NCI-H226 (cell line): ENCODE results near the gene SLC35F3.
A peak's percentile ranks its signal among the peaks of the same experiment; 100 is the strongest.

ENCODE experiments used
- DNase-seq: peaks from one replicate; pipeline ENCODE4 v3.0.0-alpha.2; 2015

SLC35F3 gene

DNA sequence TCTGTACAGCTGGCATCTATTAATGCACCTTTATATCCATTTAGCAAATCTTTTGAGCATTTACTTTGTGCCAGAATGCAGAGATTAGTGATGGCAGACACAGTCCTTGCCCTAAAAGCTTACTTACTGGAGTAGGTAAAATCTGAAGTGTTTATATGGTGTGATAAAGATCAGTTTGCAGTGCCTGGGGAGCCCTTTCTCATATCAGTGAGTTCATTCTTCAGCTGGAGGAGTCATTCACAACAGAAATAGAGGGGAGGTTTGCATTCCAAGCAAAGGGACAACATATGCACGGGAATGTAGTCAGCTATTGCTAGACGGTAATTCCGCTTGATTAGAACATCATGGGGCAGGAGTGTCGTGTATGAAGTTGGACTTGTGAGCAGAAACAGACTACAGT is 8.4 kb downstream of the SLC35F3 start:
- no peak for DNase-seq

DNA sequence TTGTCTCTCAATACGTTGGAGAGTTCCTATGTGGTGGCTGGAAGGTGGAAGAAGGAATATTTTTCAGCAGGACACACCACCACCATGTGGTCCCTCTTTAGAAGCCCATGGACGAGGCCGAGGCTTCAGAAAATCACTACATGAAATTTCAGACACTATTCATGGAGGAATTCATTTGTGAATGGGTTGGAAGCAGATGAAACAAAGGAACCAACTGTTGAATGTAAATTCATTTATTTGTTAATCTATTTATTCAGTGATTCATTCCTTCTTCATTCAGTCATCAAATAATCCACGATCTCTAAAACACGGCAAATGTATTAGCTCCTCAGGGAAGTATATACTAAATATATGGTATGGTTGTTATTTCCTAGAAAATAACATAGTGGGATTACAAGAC is 12.2 kb downstream of the SLC35F3 start:
- DNase-seq = no peak

DNA sequence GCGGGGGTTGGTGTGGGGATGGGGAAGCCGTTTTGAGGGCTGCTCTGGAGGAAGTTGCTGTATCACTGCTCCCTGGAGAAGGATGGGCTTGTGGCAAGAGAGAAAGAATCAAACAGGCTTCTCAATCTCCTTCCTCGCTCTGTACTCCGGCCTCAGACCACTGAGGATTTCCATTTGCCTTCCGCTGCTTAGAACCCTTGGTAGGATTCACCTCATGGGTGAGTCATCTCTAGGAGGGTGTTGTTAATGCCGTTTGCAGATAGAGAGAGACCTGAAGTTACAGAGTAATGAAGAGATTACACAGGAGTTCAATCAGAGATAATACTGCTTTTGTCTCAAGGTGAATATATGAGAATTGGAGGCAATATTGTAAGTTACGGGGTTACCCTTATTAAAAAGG is 15.3 kb downstream of the SLC35F3 start:
- DNase-seq = no peak

DNA sequence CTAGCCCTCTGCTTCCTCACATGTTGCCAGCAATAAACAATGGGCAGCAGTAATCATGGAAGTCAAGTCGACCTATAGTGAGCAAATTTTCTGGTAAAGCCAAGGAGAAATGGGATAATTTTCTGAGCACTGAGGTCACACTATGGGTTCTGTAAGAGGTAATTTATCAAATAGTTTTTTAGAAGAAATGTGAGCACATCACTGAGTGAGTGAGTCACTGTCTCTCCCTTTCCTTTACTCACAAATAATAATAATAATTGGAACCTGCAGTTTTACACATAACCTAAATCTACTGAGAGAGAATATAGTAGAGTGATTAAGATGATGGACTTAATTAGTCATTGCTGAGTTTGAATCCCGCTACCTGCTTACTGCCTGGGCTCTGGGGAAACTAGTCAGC is 23.6 kb downstream of the SLC35F3 start:
- no peak for DNase-seq

DNA sequence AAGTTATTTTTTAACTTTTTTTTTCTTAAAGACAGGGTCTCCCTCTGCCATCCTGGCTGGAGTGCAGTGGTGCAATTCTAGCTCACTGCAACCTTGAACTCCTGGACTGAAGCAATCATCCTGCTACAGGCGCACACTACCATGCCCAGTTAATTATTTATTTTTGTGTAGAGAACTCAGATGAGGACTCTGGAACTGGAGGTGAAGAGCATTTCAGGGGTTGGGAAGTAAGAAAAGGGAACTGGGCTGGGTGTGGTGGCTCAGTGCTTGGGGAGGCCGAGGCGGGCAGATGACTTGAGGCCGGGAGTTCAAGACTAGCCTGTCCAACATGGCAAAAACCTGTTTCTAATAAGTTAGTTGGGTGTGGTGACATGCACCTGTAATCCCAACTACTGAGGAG is 28.9 kb downstream of the SLC35F3 start:
- DNase-seq = no peak

DNA sequence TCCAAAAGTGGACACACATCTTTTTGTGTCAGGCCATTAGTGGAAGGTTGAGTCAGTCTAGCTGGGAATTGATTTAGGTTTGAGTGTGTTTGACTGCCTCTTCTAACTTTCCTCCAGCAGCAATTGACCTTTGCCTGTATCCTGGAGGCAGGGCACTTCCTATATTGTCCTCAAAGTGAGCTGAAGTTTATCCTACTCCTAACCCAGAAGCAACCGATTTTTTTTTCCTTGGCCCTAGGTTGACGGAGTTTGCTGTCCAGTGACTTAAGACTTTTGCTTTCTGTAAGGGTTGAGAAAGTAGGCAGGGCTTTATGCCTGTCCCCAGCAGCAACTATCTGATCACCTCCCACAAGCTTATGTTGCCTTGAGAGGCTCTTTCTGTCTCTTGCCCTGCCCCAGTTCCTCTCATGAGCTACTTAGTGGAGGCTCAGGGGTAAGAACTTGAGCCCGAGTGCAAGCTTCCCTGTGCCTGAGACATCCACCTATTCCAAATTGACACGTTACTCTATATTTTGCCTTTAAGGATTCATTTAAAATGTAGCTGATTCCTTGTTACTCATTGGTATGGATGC is 30.9 kb downstream of the SLC35F3 start:
- DNase-seq = no peak

DNA sequence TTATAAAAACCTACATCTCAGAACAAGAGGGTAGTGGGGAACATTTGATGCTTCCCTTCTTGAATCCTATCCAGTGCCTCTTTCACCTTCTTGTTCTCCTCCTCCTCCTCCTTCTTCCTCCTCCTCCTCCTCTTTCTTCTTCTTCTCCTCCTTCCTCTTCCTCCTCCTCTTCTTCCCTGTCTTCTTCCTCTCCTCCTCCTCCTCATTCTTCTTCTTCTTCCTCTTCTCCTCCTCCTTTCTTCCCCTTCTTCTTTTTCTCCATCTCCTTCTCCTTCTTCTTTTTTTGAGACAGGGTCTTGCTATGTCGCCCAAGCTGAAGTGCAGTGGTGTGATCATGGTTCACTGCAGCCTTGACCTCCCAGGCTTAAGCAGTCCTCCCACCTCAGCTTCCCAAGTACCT is 31.9 kb downstream of the SLC35F3 start:
- no peak for DNase-seq

DNA sequence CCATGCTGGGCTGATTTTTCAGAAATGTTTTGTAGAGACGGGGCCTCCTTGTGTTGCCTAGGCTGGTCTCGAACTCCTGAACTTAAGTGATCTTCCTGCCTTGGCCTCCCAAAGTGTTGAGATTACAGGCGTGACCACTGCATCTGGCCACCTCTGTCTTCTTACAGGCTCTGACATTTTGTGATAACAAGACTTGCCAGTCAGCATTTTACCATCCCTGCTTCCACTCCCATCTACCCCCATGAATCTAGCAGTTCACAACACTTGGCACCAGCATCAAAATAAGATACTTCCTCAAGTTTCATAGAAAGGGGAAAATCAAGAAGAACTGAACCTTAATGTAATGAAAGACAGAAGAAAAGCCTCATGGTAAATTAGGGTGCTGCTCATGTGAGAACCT is 32.4 kb downstream of the SLC35F3 start:
- no peak for DNase-seq

DNA sequence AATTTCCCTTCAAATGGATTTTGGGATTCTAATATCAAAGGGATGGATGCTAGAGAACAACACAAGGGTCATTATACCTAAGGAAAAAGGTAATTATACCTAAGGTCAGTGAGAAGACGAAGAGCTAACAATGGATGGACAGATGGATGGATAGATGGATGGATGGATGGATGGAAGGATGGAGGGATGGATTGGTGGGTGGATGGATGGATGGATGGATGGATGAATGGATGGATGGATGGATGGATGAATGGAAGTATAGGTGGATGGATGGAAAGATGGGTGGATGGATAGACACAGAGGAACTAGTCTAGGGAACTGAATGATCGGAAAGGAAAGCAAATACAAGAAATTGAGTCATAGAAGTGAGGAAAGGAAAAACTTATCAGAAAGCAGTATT is 34.0 kb downstream of the SLC35F3 start:
- no peak for DNase-seq

DNA sequence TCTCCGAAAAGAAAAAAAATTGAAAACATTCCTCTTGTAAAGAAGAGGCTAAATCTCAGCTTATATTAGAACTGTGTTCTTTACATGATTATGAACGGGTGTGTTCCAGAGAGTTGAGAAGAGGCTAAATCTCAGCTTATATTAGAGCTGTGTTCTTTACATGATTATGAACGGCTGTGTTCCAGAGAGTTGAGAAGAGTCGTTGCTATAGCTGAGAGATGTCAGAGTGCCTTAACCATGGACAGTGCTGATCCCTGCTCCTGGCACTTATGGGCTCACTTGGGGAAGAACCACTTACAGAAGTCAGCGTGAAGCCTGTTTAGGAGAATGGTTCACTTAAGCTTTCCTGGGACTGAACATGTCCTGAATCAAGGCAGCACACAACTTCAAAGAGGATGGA is 35.0 kb downstream of the SLC35F3 start:
- no peak for DNase-seq

DNA sequence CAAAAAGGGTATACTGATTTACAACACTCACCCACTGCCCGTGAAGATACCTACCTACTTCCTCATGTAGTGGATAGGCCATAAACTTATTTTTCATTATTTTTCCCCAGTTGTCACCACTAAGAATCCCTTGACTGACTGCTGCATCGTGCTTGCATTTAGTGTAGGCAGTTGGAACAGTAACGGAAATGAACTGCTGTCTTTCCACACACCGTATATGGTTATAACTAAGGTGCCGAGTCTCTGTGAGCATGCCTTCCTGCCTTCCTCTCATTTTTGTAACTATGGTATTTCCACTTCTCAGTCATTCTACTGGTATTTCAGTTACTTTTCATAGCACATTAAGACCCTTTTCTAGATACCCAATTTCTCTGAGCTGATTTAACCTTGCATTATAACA is 36.4 kb downstream of the SLC35F3 start:
- no peak for DNase-seq

DNA sequence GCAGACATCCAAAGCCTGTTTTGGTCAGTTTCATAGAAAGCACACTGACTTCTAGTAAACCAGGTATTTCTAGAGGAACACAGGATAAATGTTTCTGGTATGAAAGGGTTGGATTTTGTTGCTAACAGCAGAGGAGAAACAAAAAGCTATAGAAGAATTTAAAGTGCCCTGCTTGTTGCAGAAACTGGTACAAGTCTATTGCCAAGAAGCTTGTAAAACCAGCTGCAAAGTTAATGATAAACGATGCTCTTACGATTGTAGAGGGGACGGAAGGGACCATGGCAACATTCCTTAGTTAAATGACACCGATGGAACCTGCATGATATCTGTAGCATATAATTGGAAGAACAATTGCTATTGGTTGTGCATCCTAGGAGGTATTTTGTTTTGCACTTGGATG is 40.1 kb downstream of the SLC35F3 start:
- DNase-seq = no peak

DNA sequence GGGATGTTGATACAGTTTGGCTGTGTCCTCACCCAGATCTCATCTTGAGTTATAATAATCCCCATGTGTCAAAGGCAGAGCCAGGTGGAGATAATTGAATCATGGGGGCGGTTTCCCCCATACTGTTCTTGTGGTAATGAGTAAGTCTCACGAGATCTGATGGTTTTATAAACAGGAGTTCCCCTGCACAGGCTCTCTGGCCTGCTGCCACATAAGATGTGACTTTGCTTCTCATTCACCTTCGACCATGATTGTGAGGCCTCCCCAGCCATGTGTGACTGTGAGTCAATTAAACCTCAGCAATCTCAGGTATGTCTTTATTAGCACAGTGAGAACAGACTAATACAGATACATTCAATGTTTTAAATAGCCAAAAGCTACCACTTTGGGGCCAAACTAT is 41.1 kb downstream of the SLC35F3 start:
- DNase-seq = no peak

DNA sequence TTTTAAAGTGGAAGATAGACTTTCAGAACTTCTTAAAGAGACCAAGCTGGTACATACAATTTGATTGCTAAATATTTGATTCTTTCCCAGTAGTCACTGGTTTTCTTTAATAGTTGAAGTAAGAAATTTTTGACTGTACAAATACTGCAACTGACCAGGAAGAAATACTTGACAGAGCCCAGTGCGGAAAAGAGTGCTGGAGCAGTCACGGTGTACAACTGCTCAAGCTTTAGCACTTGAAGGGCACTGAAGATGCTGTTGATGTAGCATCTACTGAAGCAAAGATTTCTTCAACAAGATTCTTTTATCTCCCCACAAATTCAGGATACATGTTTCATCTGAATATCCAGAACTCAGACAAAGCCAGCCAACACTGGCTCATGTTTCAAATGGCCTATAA is 41.5 kb downstream of the SLC35F3 start:
- no peak for DNase-seq

DNA sequence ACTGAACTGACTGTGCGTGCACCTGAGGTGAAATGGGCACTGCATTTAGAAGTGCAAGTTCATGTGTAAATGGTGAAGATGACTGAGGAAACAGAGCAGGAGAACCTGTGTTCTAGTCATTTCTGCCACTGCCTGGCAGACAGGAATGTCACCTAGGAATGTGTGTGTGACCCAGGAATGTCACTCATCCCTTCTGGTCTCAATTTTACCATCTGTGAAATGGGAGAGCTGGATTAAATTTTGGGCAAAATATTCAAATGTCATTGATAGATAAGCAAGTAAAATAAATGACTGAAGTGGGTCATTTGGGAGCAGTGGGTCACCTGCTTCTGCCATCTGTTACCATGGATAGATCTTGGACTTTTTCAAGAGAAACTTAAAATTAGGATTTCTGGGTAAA is 42.2 kb downstream of the SLC35F3 start:
- no peak for DNase-seq

DNA sequence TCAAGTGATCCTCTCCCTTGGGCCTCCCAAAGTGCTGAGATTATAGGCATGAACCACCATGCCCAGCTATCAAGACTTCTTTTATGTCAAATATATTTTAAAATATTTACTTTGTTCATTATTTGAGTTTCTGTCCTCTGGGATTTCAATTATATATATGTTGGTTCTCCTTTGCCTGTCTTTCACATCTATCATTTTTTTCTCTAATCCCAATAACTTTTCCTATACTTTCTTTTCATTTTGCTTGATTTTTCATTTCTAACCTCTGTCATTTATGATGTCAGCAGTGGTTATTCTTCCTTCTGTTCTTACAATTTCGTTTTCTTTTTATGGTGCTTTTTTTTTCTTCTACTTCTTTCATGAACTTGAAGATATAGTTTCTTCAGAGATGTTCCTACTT is 47.3 kb downstream of the SLC35F3 start:
- no peak for DNase-seq

DNA sequence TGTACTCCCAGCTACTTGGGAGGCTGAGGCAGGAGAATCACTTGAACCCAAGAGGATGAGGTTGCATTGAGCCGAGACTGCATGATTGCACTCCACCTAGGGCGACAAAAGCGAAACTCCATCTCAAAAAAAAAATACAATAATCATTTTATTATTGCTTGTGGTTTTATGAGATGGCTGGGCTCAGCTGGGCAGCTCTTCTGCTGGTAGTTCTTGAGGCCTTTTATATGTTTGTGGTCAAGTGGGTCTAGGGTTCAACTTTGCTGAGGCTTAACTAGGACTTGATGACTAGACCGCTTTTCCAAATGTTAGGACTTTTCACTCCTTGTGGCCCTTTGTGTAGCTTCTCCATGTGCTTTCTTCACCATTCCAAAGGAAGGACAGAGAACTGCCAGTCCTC is 53.2 kb downstream of the SLC35F3 start:
- no peak for DNase-seq

DNA sequence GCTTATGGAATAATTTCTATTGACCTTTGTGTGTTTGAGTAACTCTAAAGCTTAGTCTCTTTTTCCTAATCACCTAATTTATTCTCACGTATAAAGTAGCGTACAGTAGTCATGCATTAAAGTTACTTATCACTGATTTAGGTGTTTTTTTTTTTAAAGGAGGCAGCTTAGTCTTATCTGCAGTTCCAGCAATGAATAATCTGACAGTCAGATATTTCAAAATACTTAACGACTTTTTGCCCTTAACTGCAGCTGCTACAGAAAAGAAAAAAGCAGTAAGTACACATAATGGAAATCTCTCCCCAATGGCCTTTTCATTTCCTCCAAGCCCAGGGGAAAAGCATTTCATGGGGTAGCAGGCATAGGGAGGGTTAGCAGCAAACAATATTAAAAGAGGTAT is 54.6 kb downstream of the SLC35F3 start:
- DNase-seq = peak; percentile 12

DNA sequence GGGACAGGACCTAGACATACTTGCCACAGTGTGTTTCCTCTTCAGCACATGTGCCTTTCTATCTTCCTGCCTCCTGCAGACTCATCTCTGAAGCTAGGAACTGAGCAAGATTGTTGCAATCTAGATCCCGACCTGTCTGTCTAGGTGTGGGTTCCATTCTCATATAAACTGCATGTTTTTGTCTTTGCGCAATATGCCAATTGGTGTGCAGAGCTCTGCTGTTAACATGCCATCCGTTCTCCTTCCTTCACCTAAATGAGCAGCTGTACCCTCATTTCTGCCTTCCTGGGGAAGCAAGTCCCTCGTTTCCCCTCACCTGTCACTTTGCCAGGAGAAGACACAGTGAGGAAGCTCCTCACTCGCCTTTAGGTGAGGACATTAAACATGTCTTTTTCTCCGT is 55.5 kb downstream of the SLC35F3 start:
- DNase-seq = no peak

DNA sequence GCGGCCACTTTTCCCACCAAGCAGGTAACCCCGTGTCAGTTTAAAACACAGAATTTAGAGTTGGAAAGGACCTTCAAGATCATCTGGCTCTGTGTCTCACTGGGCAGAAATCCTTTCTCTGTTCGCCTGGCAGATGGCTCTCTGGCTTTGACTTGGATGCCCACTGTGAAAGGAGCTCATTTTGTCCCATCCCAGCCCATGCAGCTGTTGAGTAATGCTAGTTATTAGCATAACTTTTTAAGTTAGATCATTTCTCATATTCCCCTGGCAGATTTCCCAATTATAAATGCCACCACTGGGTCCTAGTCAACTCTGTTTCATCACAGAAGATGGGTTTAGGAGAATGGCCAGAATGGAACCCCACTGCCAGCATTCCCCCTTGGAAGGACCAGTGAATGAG is 55.9 kb downstream of the SLC35F3 start:
- no peak for DNase-seq

DNA sequence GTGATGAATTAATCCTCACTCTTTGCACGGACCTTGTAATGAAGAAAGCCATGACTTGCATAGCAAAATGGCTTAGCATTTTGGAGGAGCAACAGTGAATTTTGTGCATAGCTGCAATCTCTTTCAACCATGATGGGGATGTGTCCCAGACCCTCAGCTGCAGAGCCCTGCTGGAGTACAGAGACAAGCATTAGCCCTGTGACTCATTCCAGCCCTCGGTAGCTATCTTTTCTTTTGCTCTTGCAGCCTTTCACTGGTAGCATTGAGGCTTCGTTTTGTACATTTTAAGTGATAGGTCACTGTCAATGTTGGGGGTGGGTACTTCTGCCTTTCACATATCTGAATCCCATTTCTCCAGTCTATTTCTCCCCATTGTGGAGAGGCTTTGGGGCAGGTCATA is 58.4 kb downstream of the SLC35F3 start:
- no peak for DNase-seq

DNA sequence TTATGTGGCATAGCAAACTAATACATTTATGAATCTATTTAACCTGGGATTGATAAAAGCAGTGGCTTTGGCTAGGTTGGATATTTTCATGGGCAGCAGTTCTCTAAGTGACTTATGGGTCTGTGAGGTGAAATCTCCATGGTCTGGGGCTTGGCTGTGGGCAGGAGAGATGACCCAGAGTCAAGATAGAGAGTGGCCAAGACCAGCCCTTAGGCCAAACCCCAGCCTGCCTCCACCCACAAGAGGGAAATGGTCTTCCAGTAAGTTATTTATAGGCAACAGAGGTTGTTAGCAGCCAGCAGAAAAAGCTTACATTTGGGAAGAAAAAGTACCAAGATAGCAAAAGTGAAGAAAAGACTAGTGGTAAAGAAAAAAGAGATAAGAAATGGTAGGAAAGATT is 61.4 kb downstream of the SLC35F3 start:
- no peak for DNase-seq

DNA sequence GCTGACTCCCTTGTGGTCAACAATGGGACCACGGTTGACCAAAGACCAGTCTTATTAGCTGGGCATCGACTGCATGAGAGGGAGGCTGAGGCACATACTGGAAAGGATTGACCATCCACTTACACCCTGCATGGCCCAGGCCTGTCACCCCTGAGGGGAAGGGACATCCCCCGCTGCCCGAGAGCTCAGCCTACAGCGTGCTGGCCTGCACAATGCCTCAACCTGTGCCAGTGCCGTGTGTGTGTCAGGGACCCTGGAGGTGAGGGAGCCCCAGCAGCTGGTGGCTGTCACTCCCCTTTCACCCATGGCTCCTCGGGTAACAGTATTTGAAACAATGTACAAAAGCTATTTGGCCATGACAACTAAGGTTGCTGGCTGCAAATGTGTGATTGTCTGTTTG is 67.3 kb downstream of the SLC35F3 start:
- no peak for DNase-seq

DNA sequence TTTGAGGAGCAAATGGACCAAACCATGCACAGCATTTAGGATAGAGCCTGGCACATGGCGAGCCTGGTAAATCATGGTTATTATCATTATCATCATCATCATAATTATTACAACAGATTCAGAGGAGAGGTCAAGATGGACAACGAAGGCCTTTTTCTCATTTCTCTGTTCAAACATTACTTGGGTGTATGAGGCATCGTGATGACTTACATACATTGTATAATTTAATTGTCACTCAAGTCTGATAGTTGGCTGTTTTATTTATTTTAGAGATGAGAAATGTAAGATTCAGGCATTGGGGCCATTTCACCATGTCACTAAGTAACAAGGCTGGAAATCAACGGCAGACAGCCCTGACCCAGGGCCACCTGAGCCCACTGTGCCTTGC is 68.1 kb downstream of the SLC35F3 start:
- DNase-seq = no peak

DNA sequence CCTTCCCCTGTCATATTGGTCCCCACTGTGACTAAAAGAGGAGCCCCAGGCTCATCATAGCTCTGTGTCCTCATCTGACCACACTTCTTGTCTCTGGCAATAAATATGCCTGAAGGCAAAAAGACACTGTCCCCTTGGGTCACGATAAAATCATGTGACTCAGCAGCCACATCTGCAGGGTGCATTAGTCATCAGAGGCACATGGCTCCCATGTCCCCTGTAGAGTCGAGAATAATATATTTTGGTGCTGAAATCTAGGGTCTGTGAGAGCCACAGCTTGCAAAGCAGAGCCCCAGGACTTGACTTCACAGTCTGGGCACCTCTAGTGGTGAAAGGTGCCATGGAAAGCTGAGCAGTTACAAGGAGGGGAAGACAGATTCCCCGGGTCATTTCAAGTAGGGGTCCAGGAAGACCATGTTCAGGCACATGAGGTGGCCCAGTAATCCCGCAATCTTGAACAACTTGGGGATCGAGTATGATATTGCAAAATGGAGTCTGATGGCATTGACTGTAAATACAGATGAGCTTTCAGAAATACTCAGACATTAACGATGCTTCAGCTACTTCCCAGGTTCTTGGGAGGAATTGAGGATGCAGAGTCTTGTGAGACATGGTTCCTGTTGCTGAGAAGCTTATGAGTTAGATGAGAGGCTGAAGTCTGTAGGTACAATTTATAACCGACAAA is 68.6 kb downstream of the SLC35F3 start:
- no peak for DNase-seq

DNA sequence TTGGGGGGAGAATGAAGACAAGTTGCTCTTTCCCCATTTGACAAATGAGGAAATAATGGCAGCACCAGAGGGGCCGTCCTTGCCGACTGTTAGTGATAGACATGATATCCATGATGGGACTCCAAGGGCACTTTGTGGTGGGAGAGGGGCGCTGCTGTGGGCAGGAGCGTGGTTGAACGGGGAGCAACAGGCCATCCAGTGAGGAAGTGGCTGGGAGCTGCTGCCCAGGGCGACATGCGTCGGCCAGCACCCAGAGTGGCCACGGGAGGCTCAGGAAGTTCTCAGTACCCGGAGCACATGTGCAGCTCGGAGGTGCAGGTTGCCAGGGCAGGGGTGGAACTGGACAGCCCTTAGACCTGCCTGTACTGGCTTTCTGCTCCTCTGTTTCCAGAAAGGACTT is 71.0 kb downstream of the SLC35F3 start:
- no peak for DNase-seq
